Upper lobe of left lung (tissue), 4 donors: ENCODE data around the gene SLC2A2.

Source experiments
- CTCF ChIP-seq, 6 experiments: fragments of 450-650 bp in 4 of 6; fragments of 200-600 bp in 2 of 6; sonication (generic) in 2 of 6; IDR thresholded peaks; one replicate each; pipeline ENCODE4 v1.5.1; 2016 to 2019; ENCODE audit warnings: antibody characterized with exemption in 6 of 6
- EP300 ChIP-seq, 4 donors: sonication (generic); formaldehyde crosslinking; IDR thresholded peaks; one replicate each; pipeline ENCODE4 v1.5.1; 2017; ENCODE audit warnings: antibody characterized with exemption in 4 of 4, control low read depth in 2 of 4
- POLR2A ChIP-seq, 4 donors: fragments of 450-650 bp; IDR thresholded peaks; one replicate each; pipeline ENCODE4 v1.5.1; 2016 to 2017; ENCODE audit warnings: antibody characterized with exemption in 4 of 4, mild to moderate bottlenecking in 2 of 4
- POLR2AphosphoS5 ChIP-seq, 2 donors: sonication (generic); formaldehyde crosslinking; IDR thresholded peaks; one replicate each; pipeline ENCODE4 v1.5.1; 2017; ENCODE audit warnings: antibody characterized with exemption in 2 of 2

- TF ChIP-seq CTCF (IDR thresholded peaks at IDR 0.05), result no peak
- TF ChIP-seq EP300 (IDR thresholded peaks at IDR 0.05), result no peak
- TF ChIP-seq POLR2AphosphoS5 (IDR thresholded peaks at IDR 0.05), result no peak
- no peak for TF ChIP-seq POLR2A (IDR thresholded peaks at IDR 0.05)
Observed at GRCh38 chr3:171026597-171027293, at the start of gene SLC2A2.
